ENCODE results near the gene HEY2.
"Not testable (repeated sequence)": the region's sequence is repeated elsewhere in the genome, so short reads cannot be mapped to it uniquely, and the experiment has no call there.

HEY2 gene

GRCh38 chr6:125773387-125774341 lies 24.2 kb downstream of the HEY2 start:
- no peak for DNase-seq

GRCh38 chr6:125776107-125776826 lies 26.8 kb downstream of the HEY2 start:
- not testable (repeated sequence) for DNase-seq

GRCh38 chr6:125779924-125780539 lies 30.6 kb downstream of the HEY2 start:
- peak; percentile 93 for DNase-seq

- DNase-seq = peak; percentile 51
Observed at GRCh38 chr6:125780540-125781313, 31.3 kb downstream of the HEY2 start.

- no peak for DNase-seq
Observed at GRCh38 chr6:125781314-125781868, 32.0 kb downstream of the HEY2 start.

- no peak for DNase-seq
Observed at GRCh38 chr6:125784365-125784764, 34.9 kb downstream of the HEY2 start.

- DNase-seq = no peak
Observed at GRCh38 chr6:125787791-125788190, 38.4 kb downstream of the HEY2 start.

GRCh38 chr6:125789167-125789566 lies 39.7 kb downstream of the HEY2 start:
- DNase-seq = no peak

GRCh38 chr6:125789576-125790357 lies 40.3 kb downstream of the HEY2 start:
- DNase-seq = peak; percentile 56

GRCh38 chr6:125790358-125791150 lies 41.1 kb downstream of the HEY2 start, which contains the start of gene NCOA7:
NCOA7 (plus strand) TSS chr6:125790960; CDS start chr6:125815355, 24,395 bp downstream.
- peak; percentile 90 for DNase-seq

- peak; percentile 37 for DNase-seq
Observed at GRCh38 chr6:125791151-125791819, 41.9 kb downstream of the HEY2 start.

- no peak for DNase-seq
Observed at GRCh38 chr6:125791820-125792165, 42.4 kb downstream of the HEY2 start.

GRCh38 chr6:125792172-125792571 lies 42.7 kb downstream of the HEY2 start:
- no peak for DNase-seq

- no peak for DNase-seq
Observed at GRCh38 chr6:125792680-125793079, 43.2 kb downstream of the HEY2 start.

GRCh38 chr6:125793280-125793679 lies 43.8 kb downstream of the HEY2 start:
- DNase-seq = no peak

- DNase-seq = no peak
Observed at GRCh38 chr6:125793863-125794262, 44.4 kb downstream of the HEY2 start.

- no peak for DNase-seq
Observed at GRCh38 chr6:125794342-125795137, 45.1 kb downstream of the HEY2 start.

- DNase-seq = no peak
Observed at GRCh38 chr6:125795301-125795700, 45.9 kb downstream of the HEY2 start.

Data from left hindlimb (tissue), 1 donor.